Mesodermal cell (in vitro differentiated cells): ENCODE measurements around the gene EMP3. TPM values are rescaled to one million over a fixed set of nuclear protein-coding genes. Genes with fewer than 3 reads are reported as not detected.
"Not testable (repeated sequence)": the region's sequence is repeated elsewhere in the genome, so short reads cannot be mapped to it uniquely, and the experiment has no call there.

Source experiments
- H3K27ac ChIP-seq: 2 replicates; pipeline ENCODE4 v1.7.0; 2013; ENCODE audit warnings: mild to moderate bottlenecking, low read depth, low read length, moderate library complexity; ENCODE audit not compliant: severe bottlenecking
- H3K36me3 ChIP-seq: 2 replicates; pipeline ENCODE4 v1.7.1; 2013; ENCODE audit warnings: mild to moderate bottlenecking, low read length, moderate library complexity; ENCODE audit not compliant: control insufficient read depth, insufficient read depth
- H3K4me1 ChIP-seq: one replicate; pipeline ENCODE4 v1.7.1; 2013; ENCODE audit warnings: mild to moderate bottlenecking, low read length; ENCODE audit not compliant: insufficient read depth, control insufficient read depth, poor library complexity, severe bottlenecking
- H3K4me3 ChIP-seq: 2 replicates; pipeline ENCODE4 v1.7.0; 2013; ENCODE audit warnings: low read length, control low read depth, mild to moderate bottlenecking; ENCODE audit not compliant: insufficient read depth, poor library complexity, severe bottlenecking; ENCODE audit errors: extremely low read depth
- H3K9me3 ChIP-seq: 2 replicates; pipeline ENCODE4 v1.7.1; 2013; ENCODE audit warnings: mild to moderate bottlenecking, low read length, moderate library complexity; ENCODE audit not compliant: control insufficient read depth
- WGBS, 2 experiments: methylation state at CpG; one replicate each; pipeline ENCODE4 v1.1.5; 2013; ENCODE audit warnings: missing lambda C conversion rate in 2 of 2; ENCODE audit not compliant: insufficient coverage in 2 of 2; 5-methylcytosine and 5-hydroxymethylcytosine counted together
- polyA plus RNA-seq, 2 experiments: library from polyadenylated mRNA; stranded (reverse); fragments of 50-300 nt; gene quantifications; one replicate each; pipeline ENCODE4 v1.2.3, GENCODE V29; 2013

EMP3 gene, protein sequence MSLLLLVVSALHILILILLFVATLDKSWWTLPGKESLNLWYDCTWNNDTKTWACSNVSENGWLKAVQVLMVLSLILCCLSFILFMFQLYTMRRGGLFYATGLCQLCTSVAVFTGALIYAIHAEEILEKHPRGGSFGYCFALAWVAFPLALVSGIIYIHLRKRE
- polyA plus RNA-seq (2013, experiment 1 of 2) = 141 TPM
- polyA plus RNA-seq (2013, experiment 2 of 2) = 122 TPM

DNA sequence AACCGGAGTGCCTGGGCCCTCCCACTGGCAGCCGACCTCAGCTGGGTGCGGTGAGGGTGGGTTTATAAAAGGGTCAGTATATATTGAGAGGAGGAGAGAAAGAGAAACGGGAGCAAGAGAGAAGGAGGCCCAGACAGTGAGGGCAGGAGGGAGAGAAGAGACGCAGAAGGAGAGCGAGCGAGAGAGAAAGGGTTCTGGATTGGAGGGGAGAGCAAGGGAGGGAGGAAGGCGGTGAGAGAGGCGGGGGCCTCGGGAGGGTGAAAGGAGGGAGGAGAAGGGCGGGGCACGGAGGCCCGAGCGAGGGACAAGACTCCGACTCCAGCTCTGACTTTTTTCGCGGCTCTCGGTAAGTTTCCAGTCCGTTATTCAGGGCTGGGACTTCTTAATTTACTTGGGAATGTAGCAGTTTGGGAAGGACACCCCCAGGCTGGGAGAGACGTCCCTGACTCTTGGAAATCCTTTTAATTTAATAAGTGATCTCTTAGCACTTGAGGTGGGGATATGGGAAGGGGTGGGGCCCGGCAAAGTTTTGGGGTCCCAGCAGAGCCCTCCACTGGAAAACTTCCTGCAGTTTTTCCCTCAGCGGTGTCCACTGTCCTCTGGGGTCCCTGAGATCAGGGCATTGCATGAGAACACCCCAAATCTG lies at the start of gene EMP3:
Gene EMP3 (plus strand): TSS at position 288 of the 646 bp plus-strand sequence. CDS start 1,293 bp downstream, outside the sequence.
- peak within 1 kb of the TSS; percentile 94 for H3K27ac ChIP-seq
- WGBS, 2 experiments = 1 to 7% methylated on average over 18 to 19 of the region's 22 CpGs
- peaks cover 39% of the 10 kb centered on the region for H3K36me3 ChIP-seq
- H3K4me1 ChIP-seq = peaks cover 13% of the 10 kb centered on the region
- H3K9me3 ChIP-seq = peaks cover 5% of the 10 kb centered on the region
- peak within 1 kb of the TSS; percentile 51 for H3K4me3 ChIP-seq

GRCh38 chr19:48279747-48280146 lies 45.6 kb upstream of the EMP3 start:
- WGBS, 2 experiments = 96 to 98% methylated on average over 6 to 7 of the region's 9 CpGs
- Histone ChIP-seq H3K27ac (no peak overlapping the region), H3K9me3 (peaks cover 11% of the 10 kb centered on the region), H3K36me3 (peaks cover 49% of the 10 kb centered on the region), H3K4me3 (no peak overlapping the region), H3K4me1 (peaks cover 4% of the 10 kb centered on the region)

DNA sequence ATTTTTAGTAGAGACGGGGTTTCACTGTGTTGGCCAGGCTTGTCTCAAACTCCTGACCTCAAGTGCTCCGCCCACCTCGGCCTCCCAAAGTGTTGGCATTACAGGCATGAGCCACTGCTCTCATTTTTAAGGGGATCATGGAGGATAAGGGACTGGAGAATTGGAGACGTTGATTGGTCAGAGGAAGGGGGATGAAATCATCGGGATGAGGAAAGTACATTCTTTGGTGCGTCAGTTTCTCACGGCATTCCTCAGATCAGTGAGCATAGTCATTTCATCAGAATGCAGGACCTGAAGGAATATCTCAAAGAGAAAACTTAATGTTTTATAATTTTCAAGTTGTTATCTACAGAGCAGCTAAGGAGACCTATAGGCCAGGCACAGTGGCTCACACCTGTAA lies 41.4 kb upstream of the EMP3 start:
- H3K4me3 ChIP-seq = no peak overlapping the region
- H3K9me3 ChIP-seq = peaks cover 11% of the 10 kb centered on the region
- 93 to 96% methylated on average over 5 to 7 of the region's 7 CpGs for WGBS, 2 experiments
- no peak overlapping the region for H3K27ac ChIP-seq
- peaks cover 78% of the 10 kb centered on the region for H3K36me3 ChIP-seq
- peaks cover 4% of the 10 kb centered on the region for H3K4me1 ChIP-seq

GRCh38 chr19:48284896-48285295 lies 40.5 kb upstream of the EMP3 start:
- Histone ChIP-seq H3K36me3 (peaks cover 74% of the 10 kb centered on the region), H3K27ac (no peak overlapping the region), H3K4me3 (no peak overlapping the region), H3K4me1 (peaks cover 4% of the 10 kb centered on the region), H3K9me3 (peaks cover 11% of the 10 kb centered on the region)
- 96 to 97% methylated on average over 4 of the region's 4 CpGs for WGBS, 2 experiments

DNA sequence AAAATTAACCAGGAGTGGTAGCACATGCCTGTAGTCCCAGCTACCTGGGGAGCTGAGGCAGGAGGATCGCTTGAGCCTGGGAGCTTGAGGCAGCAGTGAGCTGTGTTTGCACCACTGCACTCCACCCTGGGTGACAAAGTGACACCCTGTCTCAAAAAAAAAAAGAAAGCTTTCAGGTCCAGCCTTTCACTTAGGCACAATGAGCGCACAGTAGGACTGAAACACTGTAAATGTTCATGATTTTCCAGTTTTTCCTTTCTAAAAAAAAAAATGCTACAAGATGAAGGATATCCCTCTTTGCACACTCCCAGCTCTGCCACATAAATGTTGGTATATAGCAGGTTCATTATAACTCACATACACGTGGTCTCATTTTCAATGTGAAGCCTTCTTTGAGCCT lies 37.6 kb upstream of the EMP3 start:
- H3K9me3 ChIP-seq = peaks cover 10% of the 10 kb centered on the region
- no peak overlapping the region for H3K27ac ChIP-seq
- 78 to 93% methylated on average over 3 of the region's 3 CpGs for WGBS, 2 experiments
- H3K4me1 ChIP-seq = peaks cover 4% of the 10 kb centered on the region
- H3K36me3 ChIP-seq = peaks cover 53% of the 10 kb centered on the region
- H3K4me3 ChIP-seq = no peak overlapping the region

DNA sequence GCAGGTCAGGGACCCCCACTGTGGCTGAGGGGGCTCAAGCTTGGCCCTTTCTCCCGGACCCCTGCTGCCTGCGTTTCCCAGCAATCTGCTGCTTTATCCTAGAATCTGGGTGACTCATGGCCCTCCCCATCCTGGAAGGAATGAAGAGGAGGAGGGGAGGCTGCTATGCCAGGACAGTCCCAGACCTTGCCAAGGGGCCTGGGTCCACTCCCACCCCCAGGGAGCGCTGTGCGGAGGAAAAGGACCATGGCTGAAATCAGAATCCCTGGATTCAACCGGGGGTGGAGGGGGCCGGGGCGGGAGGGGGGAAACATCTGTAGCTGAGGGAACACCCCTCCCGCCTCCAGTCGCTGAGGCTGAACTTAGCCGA lies 35.0 kb upstream of the EMP3 start:
- peak overlapping the region; percentile 43 for H3K4me3 ChIP-seq
- peaks cover 26% of the 10 kb centered on the region for H3K36me3 ChIP-seq
- H3K9me3 ChIP-seq = no peaks in the 10 kb centered on the region
- peak overlapping the region; percentile 59 for H3K27ac ChIP-seq
- H3K4me1 ChIP-seq = no peaks in the 10 kb centered on the region
- 0 to 4% methylated on average over 3 to 5 of the region's 10 CpGs for WGBS, 2 experiments

DNA sequence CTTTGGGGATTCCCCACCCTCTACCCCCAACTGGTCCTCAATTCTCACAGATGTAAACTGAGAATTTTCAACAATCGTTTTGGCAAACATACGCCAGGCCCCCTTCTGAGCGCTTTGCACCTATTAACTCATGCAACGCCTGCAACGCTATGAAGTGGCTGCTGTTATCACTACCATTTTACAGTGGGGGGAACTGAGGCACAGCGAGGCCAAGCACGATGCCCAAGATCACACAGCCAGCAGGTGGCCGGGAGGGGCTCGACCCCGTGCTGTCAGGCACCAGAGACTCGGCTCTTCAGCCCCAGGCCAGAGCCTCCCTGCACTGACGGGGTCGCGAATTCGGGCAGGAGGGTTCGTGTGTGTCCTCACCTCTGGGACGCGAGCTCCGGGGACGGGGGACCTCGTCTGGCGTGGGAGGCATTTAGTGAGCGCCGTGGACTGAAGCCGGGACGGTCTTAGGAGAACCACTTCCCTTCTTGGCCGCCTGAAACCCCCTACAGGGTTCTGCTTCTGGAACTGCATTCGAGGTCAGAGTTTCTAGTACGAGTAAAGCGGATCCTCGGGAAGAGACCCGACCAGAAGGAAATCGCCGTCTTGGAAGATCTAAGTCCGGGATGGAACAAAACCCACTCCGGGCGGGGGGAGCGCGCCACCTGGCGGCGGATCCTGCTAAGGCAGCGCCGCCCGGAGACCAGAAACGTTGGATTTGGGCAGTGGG lies 34.4 kb upstream of the EMP3 start:
- Histone ChIP-seq H3K4me1 (no peaks in the 10 kb centered on the region), H3K27ac (peak overlapping the region; percentile 69), H3K4me3 (peak overlapping the region; percentile 43), H3K36me3 (peaks cover 21% of the 10 kb centered on the region), H3K9me3 (no peaks in the 10 kb centered on the region)
- 0 to 1% methylated on average over 44 of the region's 45 CpGs for WGBS, 2 experiments

GRCh38 chr19:48291489-48291815 lies 33.9 kb upstream of the EMP3 start:
- Histone ChIP-seq H3K36me3 (peaks cover 16% of the 10 kb centered on the region), H3K4me3 (peak overlapping the region; percentile 43)
- H3K4me1 ChIP-seq, H3K9me3 ChIP-seq, H3K27ac ChIP-seq: not testable (repeated sequence)
- WGBS, 2 experiments = 14 to 40% methylated on average over 4 to 10 of the region's 11 CpGs

- H3K36me3 ChIP-seq = peaks cover 3% of the 10 kb centered on the region
- no peaks in the 10 kb centered on the region for H3K9me3 ChIP-seq
- 89 to 90% methylated on average over 3 of the region's 4 CpGs for WGBS, 2 experiments
- H3K4me3 ChIP-seq = no peak overlapping the region
- H3K27ac ChIP-seq = no peak overlapping the region
- H3K4me1 ChIP-seq = no peaks in the 10 kb centered on the region
Observed at GRCh38 chr19:48292798-48293197, 32.6 kb upstream of the EMP3 start.

DNA sequence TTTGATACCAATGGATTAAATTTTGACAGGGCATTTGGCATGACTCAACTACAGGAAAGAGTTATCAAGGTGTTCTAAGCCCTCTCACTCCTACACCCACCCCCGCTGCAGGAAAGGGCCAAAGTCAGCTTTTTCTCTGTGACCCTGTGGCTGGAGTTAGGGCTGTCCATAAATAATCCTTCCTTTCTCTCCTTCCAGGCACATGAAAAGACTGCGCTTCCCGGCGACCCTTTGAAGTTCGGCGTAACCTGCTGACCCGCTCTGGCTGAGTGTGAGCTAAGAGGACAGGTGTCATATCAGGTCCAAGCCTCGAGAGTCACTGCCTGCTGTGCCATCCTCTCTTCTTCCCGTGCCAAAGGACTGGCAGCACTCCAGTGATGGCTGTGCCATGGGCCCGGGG lies 29.9 kb upstream of the EMP3 start:
- 90 to 91% methylated on average over 9 of the region's 10 CpGs for WGBS, 2 experiments
- Histone ChIP-seq H3K36me3 (no peaks in the 10 kb centered on the region), H3K27ac (no peak overlapping the region), H3K4me3 (no peak overlapping the region), H3K4me1 (no peaks in the 10 kb centered on the region), H3K9me3 (no peaks in the 10 kb centered on the region)
